ENCODE measurements around the gene TUBAL3. TPM values are rescaled to one million over a fixed set of nuclear protein-coding genes. Genes with fewer than 3 reads are reported as not detected.
A peak's percentile ranks its signal among the peaks of the same experiment; 100 is the strongest.

Gene TUBAL3
- total RNA-seq: 0.34 and 0.46 TPM in 2 replicates

- Histone ChIP-seq H3K27me3 (ENCODE audit: control insufficient read depth, insufficient read depth, low read length) (no peaks in the 10 kb centered on the region), H3K4me3 (ENCODE audit: low read depth, low read length) (no peak within 1 kb of the TSS), H3K36me3 (ENCODE audit: control insufficient read depth, insufficient read depth, low read length) (no peaks in the 10 kb centered on the region)
- no peak for TF ChIP-seq CTCF (IDR thresholded peaks at IDR 0.05; ENCODE audit: insufficient read depth, low read length, poor library complexity, severe bottlenecking)
- DNase-seq (ENCODE audit: low read depth): no peak
Measured at GRCh38 chr10:5404208-5405041, at the start of gene TUBAL3. Gene TUBAL3 (minus strand): TSS chr10:5404828. CDS start chr10:5404792, 36 bp downstream.

GRCh38 chr10:5453749-5454489 is 49.3 kb upstream of the TUBAL3 start:
- no peak for TF ChIP-seq CTCF (IDR thresholded peaks at IDR 0.05; ENCODE audit: insufficient read depth, low read length, poor library complexity, severe bottlenecking)
- no peak overlapping the region for H3K4me3 ChIP-seq (ENCODE audit: low read depth, low read length)
- DNase-seq (ENCODE audit: low read depth): no peak
- no peaks in the 10 kb centered on the region for H3K27me3 ChIP-seq (ENCODE audit: control insufficient read depth, insufficient read depth, low read length)
- H3K36me3 ChIP-seq (ENCODE audit: control insufficient read depth, insufficient read depth, low read length): peaks cover 5% of the 10 kb centered on the region

GRCh38 chr10:5450605-5451384 is 46.2 kb upstream of the TUBAL3 start:
- Histone ChIP-seq H3K36me3 (ENCODE audit: control insufficient read depth, insufficient read depth, low read length) (peaks cover 2% of the 10 kb centered on the region), H3K4me3 (ENCODE audit: low read depth, low read length) (no peak overlapping the region), H3K27me3 (ENCODE audit: control insufficient read depth, insufficient read depth, low read length) (no peaks in the 10 kb centered on the region)
- DNase-seq (ENCODE audit: low read depth): no peak
- no peak for TF ChIP-seq CTCF (IDR thresholded peaks at IDR 0.05; ENCODE audit: insufficient read depth, low read length, poor library complexity, severe bottlenecking)

- peak; percentile 29 for TF ChIP-seq CTCF (IDR thresholded peaks at IDR 0.05; ENCODE audit: insufficient read depth, low read length, poor library complexity, severe bottlenecking)
- Histone ChIP-seq H3K4me3 (ENCODE audit: low read depth, low read length) (peak overlapping the region; percentile 19), H3K36me3 (ENCODE audit: control insufficient read depth, insufficient read depth, low read length) (peaks cover under 1% of the 10 kb centered on the region), H3K27me3 (ENCODE audit: control insufficient read depth, insufficient read depth, low read length) (no peaks in the 10 kb centered on the region)
- no peak for DNase-seq (ENCODE audit: low read depth)
Measured at GRCh38 chr10:5449823-5450222, 45.2 kb upstream of the TUBAL3 start.

GRCh38 chr10:5449227-5449626 is 44.6 kb upstream of the TUBAL3 start:
- no peaks in the 10 kb centered on the region for H3K27me3 ChIP-seq (ENCODE audit: control insufficient read depth, insufficient read depth, low read length)
- DNase-seq (ENCODE audit: low read depth): no peak
- H3K36me3 ChIP-seq (ENCODE audit: control insufficient read depth, insufficient read depth, low read length): no peaks in the 10 kb centered on the region
- TF ChIP-seq CTCF (IDR thresholded peaks at IDR 0.05; ENCODE audit: insufficient read depth, low read length, poor library complexity, severe bottlenecking): no peak
- H3K4me3 ChIP-seq (ENCODE audit: low read depth, low read length): peak overlapping the region; percentile 87

Data from kidney epithelial cell (primary cell).